NOMO-1 (cell line): ENCODE measurements around the gene MNAT1.
A peak's percentile ranks its signal among the peaks of the same experiment; 100 is the strongest.

ENCODE experiments used
- DNase-seq, 2 experiments: peaks; one replicate each; lab custom pipeline; 2025; ENCODE audit not compliant: unreplicated experiment in 2 of 2; lab: John Stamatoyannopoulos, UW

Gene MNAT1

DNA sequence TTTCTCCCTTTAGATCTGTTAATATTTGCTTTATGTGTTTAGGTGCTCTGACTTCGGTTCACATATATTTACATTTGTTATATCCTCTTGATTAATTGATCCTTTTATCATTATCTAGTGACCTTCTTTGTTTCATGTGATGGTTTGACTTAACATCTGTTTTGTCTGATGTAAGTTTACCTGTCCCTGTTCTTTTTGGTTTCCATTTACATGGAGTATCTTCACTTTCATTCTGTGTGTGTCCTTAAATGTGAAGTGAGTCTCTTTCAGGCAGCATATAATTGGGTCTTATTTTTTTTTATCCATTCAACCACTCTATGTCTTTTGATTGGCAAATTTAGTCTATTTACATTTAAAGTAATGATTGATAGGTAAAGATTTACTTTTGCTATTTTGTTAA lies 222.1 kb downstream of the MNAT1 start:
- no peak for DNase-seq

DNA sequence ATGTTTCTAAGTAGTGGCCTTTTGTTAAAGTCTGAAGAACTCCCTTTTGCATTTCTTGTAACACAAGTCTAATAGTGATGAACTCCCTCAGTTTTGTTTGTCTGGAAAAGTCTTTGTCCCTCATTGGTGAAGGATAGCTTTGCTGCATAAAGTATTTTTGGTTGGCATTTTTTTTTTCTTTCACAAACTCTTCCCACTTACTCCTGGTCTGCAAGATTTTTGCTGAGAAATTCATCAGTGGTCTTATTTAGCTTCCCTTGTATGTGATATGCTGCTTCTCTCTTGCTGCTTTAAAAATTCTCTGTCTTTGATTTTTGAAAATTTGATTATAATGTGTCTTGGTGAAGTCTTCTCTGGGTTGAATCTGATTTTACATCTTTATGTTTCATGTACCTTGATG lies 223.6 kb downstream of the MNAT1 start:
- no peak for DNase-seq

DNA sequence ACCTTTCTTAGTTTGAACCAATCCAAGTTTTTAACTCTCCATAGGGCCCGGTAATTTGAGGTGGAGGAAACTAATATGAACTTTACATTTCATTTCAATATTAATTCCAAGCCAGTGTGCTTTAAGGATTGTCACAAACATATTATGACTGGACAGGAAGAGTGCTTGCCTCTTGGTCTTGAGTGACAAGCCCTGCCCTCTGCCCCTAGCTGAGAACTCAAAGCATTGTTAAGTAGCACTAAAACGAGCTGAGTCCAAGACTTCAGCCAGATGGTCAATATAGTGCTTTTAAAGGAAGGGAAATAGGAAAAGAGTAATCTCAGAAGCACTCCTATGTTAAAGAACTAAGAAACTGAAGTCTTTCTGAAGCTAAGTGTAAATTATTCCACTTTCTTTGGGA lies 229.2 kb downstream of the MNAT1 start:
- no peak for DNase-seq

DNA sequence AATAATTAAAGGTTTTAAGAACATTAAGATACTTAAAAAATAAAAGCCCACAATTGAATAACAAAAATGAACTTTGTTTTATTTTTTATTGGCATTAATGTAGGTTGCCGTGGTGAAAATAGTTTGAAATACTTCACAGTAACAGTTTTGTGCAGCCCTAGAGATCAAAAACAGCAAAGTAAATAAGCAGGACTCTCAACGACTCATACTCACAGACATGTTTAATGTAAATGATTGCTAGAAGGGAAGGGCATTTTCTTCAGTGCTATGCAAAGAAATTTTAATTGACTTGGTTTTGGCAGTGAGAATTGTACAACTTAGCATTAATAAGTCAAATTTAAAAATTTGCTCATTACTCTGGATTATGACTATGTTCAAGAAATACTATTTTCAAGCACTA lies 230.3 kb downstream of the MNAT1 start:
- no peak for DNase-seq

DNA sequence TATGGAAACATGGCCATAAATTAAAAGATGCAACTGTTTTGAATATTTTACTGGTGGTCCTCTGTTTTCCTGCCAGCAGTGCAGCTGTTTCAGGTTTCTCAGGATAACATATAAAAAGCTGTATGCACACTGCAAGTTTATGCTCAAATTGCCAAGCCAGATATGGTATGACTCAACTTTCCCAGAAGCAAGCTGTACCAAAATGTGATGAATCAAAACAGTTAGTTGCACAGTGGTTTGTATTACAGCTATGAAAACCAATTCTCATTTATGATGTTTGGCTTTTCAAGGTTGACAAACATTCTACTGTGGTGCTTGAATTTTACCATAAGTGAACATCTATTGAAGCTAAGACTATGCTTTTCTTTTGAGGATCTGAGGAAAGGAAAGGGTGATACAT lies 230.8 kb downstream of the MNAT1 start:
- DNase-seq = no peak

DNA sequence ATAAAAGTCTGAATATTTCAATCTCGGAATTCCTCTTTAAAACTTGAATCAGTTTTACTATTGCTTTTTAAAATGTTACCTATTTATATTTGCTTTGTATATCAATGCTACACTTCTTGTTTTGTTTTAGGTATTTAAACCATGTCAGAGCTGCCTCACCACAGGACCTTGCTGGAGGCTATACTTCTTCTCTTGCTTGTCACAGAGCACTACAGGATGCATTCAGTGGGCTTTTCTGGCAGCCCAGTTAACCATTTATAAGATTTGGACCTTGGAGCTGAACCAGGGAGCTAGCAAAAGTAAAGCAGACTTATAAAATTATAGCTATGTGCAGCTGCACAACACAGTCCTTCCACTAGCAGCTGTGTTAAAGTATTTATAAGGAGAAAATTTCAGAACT lies 233.5 kb downstream of the MNAT1 start:
- DNase-seq = no peak

DNA sequence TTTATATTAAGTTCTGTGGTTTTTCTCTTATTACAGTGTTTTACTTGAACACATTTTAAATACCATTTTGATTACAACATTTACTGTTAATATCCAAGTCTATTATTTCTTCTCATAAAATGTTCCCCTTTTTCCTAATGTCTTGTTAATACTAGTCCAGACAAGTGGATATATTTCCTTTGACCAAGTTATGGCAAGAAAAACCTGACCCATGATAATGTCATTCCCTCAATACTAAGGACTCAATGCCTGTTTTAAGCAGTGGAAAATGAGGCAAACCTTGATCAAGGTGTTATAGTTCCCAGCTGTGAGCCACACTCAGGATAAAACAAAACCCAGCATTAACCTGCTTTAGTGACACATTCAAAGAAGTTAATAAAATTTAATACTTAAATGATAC lies 234.1 kb downstream of the MNAT1 start:
- no peak for DNase-seq

DNA sequence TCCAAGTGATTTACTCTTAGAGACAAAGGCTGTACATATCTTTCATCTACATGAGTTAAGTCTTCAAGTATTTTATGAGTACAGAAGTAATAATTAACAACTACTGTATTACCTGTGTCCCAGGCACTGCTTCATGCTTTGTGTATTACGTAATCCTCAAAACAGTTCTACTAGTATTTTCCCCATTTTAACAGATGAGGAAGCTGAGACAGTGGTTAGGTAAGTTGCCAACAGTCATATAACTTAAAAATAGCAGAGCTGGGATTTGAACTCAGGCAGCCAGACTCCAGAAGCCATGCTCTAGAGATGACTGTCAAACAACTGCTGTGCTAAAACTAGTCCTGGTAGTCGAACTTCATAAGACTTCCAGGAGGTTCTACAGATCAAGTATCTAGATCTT lies 235.6 kb downstream of the MNAT1 start:
- DNase-seq = peak in 1 of 2 experiments; percentile 47

DNA sequence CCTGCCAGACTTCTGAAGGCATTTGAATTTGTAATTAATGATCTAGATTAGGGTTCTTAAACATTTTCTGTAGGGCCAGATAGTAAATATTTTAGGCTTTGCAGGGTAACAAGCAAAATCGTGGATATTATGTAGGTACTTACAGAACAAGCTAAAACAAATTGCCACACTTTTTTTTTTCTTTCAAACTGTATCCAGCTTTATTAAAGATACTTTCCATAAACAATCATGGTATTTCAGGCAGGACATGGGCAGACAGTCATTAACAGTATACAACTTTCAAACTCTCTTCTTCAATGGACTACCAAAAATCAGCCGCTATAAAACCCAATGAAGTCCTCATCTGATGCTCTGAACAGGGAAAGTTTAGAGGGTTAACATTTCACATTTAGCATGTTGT lies 236.7 kb downstream of the MNAT1 start:
- DNase-seq = no peak

DNA sequence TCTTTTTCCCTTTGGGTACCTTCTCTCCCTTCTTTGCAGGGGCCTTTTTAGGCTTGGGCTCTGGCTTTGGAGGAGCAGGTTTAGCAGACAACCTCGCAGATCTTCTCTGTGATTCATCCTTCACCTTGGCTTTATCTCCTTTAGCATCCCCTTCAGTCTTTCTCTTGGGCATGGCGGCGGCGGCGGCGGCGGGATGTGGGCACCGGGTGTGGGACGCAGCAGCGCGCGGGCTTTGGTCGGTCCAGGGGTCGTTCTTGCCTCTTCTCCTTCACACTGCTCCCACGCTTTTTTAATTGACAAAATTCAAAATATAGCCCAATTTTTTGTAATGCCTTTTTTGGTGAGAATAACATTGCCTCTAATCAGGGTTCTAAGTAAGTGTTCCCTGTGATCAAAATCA lies 237.7 kb downstream of the MNAT1 start:
- no peak for DNase-seq

DNA sequence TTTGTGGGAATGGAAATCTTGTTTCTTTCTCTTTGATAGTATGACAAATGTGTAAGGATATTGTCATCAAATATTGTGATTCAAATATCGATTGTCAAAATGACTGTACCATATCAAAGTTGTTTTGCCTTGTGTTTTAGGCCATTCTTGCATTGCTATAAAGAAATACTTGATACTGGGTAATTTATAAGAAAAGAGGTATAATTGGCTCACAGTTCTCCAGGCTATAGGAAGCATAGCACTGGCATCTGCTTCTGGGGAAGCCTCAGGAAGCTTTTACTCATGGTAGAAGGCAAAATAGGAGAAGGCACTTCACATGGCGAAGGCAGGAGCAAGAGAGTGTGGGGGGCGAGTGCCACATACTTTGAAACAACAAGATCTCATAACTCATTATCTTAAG lies 238.5 kb downstream of the MNAT1 start:
- DNase-seq = no peak

DNA sequence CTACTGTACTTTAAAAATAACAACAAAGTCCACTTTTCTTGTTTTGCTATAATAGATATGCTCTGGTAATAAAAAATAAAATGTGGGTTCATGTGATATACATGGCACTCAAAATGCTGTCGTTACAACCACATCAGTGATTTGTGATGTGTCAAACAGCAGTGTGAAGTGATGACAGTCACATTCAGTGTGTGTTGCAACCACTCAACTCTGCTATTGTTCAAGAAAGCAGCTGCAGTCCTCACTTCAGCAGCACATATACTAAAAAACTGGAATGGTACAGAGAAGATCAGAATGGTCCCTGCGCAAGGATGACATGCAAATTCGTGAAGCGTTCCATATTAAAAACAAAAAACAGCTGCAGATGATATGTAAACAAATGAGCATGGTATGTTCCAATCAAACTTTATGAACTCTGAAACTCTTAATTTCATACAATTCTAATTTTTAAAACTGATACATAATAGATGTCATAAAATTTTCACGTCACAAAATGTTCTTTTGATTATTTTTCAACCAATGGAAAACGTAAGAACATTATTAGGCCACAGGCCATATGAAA lies 239.6 kb downstream of the MNAT1 start:
- DNase-seq = no peak

DNA sequence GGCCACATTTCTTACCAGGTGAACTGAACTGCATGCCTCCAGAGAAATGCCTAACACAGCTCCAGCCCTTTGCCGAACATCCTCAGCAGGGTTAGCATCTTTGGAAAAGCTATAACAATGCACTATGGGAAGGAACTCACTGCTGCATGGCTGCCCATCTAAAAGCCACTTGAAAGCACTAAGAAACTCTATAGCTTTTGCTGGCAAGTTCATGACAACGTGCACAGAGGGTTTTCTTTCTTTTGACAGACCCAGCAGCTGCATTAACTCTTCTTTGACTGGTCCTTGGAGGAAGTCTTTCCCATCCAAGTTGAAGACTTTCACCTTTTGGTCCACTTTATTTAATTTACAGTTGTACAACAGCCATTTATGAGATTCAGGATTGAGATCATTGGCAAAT lies 241.0 kb downstream of the MNAT1 start:
- DNase-seq = no peak

DNA sequence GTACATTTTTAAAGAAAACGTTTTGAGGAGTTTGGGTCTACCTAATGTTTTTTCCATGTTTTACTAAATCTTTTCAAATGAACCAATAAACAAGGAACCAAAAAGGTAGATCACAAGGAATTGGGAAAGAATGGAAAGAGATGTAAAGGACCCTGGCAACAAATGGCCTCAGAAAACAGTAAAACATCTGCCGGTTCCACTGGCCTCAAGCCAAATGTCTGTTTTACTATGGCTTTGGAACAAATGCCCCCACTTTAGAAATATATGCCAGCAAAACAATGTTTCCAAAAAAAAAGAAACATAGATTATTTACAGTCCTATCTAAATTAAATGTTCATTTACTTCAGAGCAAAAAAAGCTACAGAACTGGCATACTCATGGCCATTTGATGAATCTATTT lies 243.3 kb downstream of the MNAT1 start:
- no peak for DNase-seq

DNA sequence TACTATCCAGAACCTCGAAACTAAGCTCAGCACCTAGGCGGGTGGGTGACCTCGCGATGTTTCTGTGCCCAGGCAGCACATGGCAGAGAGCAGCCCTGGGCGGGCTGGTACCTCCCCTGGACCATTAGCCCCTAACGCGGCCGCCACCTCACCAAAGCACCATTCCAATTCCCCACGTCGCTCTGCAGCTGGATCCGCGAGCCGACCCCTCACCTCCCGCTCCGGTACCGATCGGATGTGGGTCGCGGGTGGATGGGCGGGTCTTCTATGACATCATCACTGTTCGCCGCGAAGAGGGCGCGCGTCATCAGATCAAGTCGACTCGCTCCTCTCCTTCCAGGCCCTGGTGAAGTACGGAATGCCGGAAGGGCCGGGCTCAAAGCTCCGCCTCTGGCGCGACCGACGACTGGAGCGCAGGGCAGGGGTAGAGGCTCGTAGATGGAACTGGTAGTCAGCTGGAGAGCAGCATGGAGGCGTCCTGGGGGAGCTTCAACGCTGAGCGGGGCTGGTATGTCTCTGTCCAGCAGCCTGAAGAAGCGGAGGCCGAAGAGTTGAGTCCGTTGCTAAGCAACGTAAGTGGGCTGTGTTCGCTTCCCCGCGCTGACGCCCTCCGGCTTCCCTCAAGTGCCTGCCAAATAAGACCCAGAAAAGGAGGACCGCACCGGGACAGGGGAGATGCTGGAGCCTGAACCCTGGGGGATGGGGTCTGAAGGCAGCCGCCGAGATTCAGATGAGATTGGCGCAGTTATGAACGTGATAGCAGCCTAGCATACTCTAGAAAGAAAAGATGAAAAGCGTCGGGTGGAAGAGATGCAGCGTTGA lies 246.5 kb downstream of the MNAT1 start, which contains the start of the genes SLC38A6 and TRMT5:
Gene SLC38A6 (plus strand): TSS at position 435 of the 822 bp plus-strand sequence. CDS start 33 bp downstream, at position 468.
Gene TRMT5 (minus strand): TSS at position 269 of the 822 bp plus-strand sequence. CDS start 106 bp downstream, at position 163.
- DNase-seq = peak; percentile 66 to 87

DNA sequence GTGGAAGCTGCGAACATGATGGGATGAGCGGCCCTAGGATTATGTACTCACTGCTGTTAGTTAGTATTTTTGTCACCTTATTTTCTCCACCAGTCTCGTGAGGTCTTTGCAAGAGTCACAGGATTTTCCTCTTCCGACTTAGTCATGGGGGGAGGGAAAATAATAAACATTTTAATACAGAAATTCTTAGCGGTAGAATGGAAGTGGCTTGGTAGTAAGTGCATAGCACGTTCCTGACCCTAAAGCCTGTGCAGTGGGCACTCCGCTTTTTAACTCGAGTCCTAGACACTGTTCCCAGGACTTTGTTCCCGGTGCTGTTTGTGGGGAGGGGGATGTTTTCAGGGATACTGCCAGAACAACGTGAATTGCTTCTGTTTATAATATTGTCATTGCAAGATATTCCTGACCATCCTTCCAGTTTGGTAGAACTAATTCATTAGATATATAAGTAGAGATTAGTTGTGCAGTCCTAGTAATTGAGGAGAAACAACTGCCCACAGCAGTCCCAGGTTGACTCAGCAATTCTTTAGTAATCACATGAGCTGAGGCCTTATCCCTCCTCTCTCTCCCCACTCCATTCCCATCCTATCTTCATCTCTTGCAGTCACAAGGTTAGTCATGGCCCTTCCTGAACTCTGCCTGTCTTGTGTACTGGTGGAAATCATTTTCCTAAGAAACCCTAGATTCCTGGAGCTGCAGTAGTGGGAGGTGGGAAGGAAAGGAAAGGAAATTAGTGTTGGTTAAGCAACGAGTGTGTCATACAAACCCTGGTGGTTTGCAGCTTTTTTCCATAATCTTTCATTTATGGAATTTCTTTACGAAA lies 247.3 kb downstream of the MNAT1 start:
- DNase-seq = no peak

DNA sequence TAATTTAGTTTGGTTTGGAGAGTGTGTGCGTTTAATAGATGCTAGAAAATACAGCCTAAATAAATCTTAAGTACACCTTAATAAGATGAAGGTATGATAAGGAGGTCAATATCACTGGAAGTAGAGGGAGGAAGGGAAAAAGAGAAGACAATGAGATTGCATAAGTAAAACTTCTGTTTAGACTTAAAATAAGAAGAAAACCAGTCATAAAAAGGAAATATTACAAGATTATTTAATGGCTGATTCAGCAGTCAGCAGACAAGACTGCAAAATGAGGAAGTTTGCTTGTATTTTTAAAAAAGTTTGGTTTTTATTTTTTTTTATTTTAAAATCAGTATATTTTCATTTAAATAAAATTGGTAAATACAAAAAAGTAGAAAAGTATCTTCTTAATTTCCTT lies 249.6 kb downstream of the MNAT1 start:
- DNase-seq = peak in 1 of 2 experiments; percentile 50

DNA sequence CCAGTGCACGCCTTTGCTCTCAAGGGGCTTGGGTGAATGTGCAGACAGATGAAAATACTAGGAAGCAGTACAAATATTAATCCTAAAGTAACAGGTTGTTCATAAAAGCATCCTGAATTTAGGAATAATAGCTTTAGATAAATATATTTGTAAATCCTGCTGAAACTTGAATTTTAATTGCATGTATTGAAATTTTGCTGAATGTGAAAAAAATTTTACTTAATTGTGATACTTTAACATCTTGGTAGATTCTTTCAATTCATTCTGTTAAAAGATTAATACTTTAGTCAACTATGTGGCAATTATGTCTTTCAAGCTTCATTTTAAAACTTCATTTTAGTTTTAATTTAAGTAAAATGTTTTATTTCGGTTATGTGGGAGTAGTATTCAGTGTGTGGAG lies 251.9 kb downstream of the MNAT1 start:
- no peak for DNase-seq

DNA sequence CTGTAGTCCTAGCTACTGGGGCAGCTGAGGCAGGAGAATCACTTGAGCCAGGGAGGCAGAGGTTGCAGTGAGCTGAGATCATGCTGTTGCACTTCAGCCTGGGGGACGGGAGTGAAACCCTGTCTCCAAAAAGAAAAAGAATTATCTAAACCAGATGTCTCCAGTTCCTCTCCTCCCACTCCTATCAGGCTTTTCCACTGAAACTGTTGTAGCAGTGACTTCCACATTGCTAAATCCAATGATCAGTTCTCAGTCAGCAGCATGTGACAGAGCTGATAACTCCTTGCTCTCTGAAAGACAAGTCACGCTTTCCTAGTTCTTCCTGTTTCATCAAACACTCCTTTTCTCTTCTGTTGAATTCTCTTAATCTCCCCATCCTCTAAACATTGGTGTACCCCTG lies 255.0 kb downstream of the MNAT1 start:
- DNase-seq = no peak

DNA sequence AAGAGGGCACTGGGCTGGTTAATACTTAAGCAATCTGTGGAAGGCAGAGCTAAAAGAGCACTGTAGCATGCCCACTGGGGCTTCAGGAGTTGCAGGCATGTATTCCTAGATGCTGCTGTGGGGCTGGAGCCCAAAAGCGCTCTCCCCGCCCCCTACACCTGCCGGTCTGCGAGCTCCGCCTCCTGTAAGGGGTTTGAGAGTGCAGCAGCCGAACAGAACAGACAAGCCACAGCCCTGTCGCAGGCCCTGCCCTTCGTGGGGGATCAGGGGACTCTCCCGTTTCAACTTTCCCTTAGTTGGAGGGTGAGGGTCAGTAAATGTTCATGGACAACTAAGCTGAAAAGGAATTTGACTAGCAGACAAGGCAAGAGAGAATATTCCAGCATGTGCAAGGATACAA lies 264.1 kb downstream of the MNAT1 start:
- no peak for DNase-seq

DNA sequence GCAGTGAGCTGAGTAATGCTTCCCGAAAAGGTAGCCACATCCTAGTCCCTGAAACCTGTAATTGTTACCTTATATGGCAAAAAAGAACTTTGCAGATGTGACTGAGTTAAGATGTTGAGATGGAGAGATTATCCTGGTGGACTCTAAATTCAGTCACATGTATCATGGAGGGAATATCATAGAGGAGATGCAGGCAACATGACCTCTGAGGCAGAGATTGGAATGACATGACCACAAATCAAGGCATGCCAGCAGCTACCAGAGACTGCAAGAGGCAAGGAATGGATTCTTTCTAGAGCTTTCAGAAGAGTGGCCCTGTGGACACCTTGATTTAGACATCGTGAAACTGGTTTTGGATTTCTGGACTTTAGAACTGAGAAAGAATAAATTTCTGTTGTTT lies 265.0 kb downstream of the MNAT1 start:
- no peak for DNase-seq

DNA sequence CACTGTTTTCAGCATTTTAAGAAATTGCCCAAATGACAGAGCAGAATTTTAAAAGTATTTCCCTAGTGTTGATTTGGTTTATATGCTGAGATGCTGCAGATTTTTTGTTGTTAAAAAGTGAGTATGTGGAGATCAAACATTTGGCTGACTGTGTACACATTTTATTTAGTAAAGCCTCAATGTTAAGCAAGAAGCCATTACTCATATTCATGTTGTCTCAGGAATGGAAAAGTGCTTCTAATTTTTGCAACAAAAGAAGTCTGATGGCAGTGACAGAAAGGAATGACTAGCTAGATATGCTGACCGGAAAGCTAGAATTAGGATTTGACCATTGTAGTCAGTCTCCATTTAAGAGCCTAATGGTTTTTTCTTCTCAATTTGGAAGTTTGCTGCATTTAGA lies 269.0 kb downstream of the MNAT1 start:
- DNase-seq = no peak
